Effector CD8-positive, alpha-beta T cell (primary cell): ENCODE measurements around the gene TRMT11.

Source experiments
- DNase-seq: peaks from one replicate; lab custom pipeline; 2025; lab: John Stamatoyannopoulos, UW

TRMT11 gene

GRCh38 chr6:126075335-126076071, 89.2 kb downstream of the TRMT11 start:
- no peak for DNase-seq

GRCh38 chr6:126076992-126077664, 90.8 kb downstream of the TRMT11 start:
- DNase-seq = no peak

GRCh38 chr6:126077810-126078776, 91.8 kb downstream of the TRMT11 start:
- no peak for DNase-seq

- DNase-seq = no peak
These were observed 97.5 kb downstream of the TRMT11 start for GRCh38 chr6:126083875-126084274.

- DNase-seq = no peak
These were observed 100.2 kb downstream of the TRMT11 start for GRCh38 chr6:126086560-126086959.
